C4-2B (cell line): Measurements from ENCODE around the gene DNAH3.

ENCODE experiments used
- H3K27ac ChIP-seq: fragments of 450-650 bp; 2 replicates; pipeline ENCODE4 v1.5.1; 2017
- ZFX ChIP-seq: fragments of 450-650 bp; IDR thresholded peaks from 2 replicates; pipeline ENCODE4 v1.6.1; 2017
- TF ChIP-seq, protein P1 (sequence below): fragments of 450-650 bp; conservative IDR thresholded peaks from 2 replicates; pipeline ENCODE4 v1.5.1; 2017; ENCODE audit warnings: mild to moderate bottlenecking

Gene DNAH3

DNA sequence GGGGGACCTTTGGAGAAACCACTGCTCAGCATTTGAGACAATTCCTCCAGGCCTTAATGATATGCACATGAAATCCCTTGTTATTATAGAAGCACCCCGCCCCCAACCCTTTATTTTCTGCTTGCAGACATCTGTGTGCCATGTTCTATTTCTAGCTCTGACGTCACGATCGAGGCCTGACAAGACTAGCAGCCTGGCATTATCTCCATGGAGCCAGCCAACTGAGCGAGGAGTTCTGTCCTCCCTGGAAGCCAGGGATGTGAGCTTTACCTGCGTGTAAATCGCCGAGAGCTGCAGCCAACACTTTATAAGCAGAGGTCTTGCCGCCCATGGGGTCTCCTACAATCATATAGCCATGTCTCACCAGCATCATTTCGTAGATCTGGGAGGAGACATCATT lies 116.9 kb downstream of the DNAH3 start:
- H3K27ac ChIP-seq = no peak overlapping the region
- TF ChIP-seq ZFX = no peak
- TF ChIP-seq, protein P1, sequence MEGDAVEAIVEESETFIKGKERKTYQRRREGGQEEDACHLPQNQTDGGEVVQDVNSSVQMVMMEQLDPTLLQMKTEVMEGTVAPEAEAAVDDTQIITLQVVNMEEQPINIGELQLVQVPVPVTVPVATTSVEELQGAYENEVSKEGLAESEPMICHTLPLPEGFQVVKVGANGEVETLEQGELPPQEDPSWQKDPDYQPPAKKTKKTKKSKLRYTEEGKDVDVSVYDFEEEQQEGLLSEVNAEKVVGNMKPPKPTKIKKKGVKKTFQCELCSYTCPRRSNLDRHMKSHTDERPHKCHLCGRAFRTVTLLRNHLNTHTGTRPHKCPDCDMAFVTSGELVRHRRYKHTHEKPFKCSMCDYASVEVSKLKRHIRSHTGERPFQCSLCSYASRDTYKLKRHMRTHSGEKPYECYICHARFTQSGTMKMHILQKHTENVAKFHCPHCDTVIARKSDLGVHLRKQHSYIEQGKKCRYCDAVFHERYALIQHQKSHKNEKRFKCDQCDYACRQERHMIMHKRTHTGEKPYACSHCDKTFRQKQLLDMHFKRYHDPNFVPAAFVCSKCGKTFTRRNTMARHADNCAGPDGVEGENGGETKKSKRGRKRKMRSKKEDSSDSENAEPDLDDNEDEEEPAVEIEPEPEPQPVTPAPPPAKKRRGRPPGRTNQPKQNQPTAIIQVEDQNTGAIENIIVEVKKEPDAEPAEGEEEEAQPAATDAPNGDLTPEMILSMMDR = no peak

DNA sequence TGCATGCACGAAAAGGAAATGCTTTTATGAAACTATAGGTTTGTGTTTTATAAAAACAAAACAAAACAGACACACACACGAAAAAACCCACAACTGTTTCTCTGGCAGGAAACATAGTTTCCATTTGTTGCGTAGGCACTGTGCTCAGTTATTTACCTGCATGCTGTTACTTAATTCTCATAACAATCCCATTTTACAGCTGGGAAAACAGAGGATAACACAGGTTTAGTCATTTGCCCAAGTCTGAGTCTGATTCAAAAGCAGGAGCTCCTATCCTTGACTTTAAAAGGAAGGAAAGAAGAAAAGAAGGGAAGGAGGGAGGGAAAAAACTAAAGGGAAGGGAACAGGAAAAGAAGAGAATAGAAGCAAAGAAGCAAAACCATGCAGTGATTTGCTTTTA lies 117.4 kb downstream of the DNAH3 start:
- no peak overlapping the region for H3K27ac ChIP-seq
- TF ChIP-seq ZFX = no peak
- TF ChIP-seq, protein P1 = no peak

DNA sequence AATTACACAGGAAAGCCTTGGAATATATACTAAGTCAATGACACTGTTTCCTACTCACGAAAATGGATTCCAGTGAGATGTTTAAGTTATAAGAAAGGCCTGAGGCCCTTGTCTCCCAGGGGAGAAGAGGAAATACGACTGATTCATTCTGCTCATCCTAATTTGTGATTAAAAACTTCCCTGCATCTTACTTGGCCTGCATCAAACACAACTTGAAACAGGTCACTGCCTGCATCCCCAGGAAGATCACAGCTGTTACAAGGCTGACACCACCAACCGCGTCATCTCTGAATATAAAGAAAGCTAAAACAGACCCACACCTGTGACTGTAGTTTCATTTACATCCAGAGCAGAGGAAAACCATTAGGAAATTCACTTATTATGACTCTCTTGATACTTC lies 121.9 kb downstream of the DNAH3 start:
- TF ChIP-seq ZFX = no peak
- TF ChIP-seq, protein P1 = no peak
- H3K27ac ChIP-seq = no peak overlapping the region

DNA sequence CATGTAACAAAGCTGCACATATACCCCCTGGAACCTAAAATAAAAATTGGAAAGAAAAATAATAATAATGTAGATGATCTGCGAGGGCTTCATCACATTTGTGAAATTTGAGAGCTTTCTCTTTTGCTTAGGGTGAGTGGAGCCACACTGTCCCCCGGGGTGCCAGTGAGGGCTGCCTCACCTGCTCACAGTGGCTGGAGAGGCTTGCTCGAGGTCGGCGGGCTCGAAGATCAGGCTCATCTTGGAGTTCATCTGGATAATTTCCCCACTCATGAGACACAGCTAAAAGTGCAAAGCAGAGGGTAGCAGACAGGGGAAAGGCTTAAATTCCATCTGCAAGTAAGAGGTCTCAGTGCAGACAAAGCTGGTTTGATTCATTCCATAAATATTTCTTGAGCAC lies 123.8 kb downstream of the DNAH3 start:
- TF ChIP-seq, protein P1 = no peak
- TF ChIP-seq ZFX = no peak
- no peak overlapping the region for H3K27ac ChIP-seq

DNA sequence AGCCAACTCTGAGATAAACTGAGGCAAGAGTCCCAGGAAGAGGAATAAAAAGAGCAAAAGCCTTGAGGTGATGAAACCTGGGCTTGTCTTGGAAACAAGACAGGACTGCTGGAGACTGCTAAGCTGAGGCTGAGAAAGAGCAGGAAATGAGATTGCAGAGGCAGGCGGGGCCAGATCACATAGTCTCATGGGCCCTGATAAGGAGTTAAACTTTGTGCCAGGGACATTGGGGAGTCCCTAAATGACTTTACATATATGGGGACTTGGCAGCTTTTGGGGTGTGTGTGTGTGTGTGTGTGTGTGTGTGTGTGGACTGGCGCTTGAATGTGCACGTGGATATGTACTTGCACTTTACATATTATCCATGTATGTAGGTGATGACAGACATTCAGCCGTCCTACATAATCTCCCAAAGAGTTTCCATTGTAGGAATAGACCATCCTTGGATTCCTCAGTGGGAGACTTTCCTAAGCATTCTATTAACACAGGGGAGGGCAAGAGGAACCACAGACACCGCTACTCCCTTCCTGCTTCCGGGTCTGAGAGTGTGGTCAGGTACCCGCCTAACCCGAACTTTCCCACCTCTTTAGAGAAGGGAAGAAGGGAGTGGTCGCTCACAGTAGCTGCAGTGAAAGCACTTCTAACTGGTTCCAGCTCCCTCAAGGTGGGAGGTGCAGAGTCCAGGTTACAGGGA lies 127.0 kb downstream of the DNAH3 start:
- TF ChIP-seq, protein P1 = no peak
- no peak for TF ChIP-seq ZFX
- H3K27ac ChIP-seq = no peak overlapping the region

DNA sequence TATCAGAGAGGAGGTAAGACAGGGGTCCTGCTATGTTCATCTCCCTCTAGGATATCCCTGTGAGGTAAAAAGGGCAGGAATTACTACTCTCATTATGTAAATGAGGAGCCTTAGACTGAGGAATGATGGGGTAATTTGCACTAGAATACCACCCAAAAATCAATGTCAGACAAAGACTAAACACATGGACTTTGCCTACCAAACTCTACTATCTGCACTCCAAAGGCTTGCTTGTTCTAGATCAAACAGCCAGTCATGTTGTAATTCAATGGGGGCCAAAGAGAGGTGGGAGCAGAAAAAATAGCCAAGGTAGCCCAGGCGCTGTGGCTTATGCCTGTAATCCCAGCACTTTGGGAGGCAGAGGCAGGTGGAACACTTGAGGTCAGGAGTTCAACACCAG lies 129.3 kb downstream of the DNAH3 start:
- H3K27ac ChIP-seq = no peak overlapping the region
- TF ChIP-seq, protein P1 = no peak
- TF ChIP-seq ZFX = no peak

DNA sequence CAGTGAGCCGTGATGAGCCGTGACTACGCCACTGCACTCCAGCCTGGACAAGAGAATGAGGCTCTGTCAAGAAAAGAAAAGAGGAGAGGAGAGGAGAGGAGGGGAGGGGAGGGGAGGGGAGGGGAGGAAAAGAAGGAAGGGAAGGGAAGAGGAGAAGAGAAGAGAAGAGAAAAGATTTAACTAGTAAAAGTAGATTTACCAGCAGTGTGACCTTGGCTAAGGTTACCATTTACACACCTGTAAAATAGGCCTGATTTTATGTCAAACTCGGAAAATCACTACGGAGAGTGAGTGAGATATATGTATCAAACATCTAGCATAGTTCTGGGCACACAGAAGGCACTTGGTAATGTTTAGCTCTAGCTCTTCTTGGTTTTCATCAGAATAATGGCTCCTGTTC lies 140.8 kb downstream of the DNAH3 start:
- TF ChIP-seq, protein P1 = no peak
- no peak for TF ChIP-seq ZFX
- H3K27ac ChIP-seq = no peak overlapping the region
